Measurements from ENCODE around the gene RPS6KA5. TPM values are rescaled to one million over a fixed set of nuclear protein-coding genes. Genes with fewer than 3 reads are reported as not detected.

The RPS6KA5 gene
- total RNA-seq, 1 experiment from 2014 or later: 3.8 TPM

DNA sequence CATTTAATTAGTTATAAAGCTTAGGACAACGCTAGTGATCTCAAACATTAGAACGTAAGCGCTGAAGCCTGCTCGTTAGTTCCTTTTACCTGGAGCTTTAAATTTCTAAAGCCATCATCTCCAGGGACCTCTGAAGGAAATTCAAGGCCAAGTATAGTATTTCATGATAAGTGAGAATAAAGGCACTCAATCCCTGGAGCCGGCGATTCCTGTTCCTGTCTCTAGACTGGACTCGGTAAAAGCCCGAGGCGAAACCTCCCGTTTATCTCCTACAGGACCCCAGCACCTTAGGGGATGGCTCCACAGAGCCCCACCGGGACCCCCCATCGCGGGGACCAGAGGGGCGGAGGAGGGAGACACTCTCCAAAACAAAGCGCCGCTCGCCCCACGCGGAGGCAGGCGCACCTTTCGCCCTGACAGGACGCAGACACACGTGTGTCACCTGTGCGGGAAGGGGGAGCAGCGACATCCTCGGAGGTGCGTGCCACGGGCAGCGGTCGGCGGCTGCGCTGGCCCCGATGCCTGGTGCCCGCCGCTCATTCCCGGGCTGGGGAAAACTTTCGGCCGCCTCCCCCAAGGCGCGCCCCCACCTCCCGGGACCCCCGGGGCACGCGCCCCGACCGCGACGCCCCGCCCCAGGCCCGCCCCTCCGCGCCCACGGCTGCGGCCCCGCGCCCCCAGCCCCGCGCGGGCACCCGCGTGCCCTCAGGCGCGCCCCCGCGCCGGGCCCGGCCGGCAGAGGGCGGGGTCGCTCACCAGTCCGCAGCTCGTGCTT, 678 bp downstream of the RPS6KA5 start:
- no peak overlapping the region for H4K8ac ChIP-seq (replicated peaks; ENCODE audit: insufficient read length, low read depth, low read length)
- H2BK20ac ChIP-seq (ENCODE audit: low read depth, low read length, poor library complexity, severe bottlenecking): no peak overlapping the region
- no peaks in the 10 kb centered on the region for H3K27me3 ChIP-seq (ENCODE audit: insufficient read depth, low read length)
- no peaks in the 10 kb centered on the region for H4K20me1 ChIP-seq (ENCODE audit: control insufficient read depth, insufficient read depth, insufficient read length)
- H3K4me1 ChIP-seq (ENCODE audit: insufficient read depth, low read length): no peaks in the 10 kb centered on the region; the same call in 1 of the 2 replicates
- no peak overlapping the region for H3K27ac ChIP-seq (ENCODE audit: insufficient read length, low read depth, low read length)
- no peak overlapping the region for H2AK5ac ChIP-seq (ENCODE audit: insufficient read length, low read length)
- H4K5ac ChIP-seq (ENCODE audit: insufficient read length, low read depth, low read length): no peak overlapping the region
- H3K9me3 ChIP-seq (ENCODE audit: control insufficient read depth, low read depth, low read length): no peaks in the 10 kb centered on the region
- no peak overlapping the region for H3K56ac ChIP-seq (ENCODE audit: insufficient read length, low read depth, low read length)
- H3K27ac Mint-ChIP-seq: no peak overlapping the region
- TF ChIP-seq, protein P1, sequence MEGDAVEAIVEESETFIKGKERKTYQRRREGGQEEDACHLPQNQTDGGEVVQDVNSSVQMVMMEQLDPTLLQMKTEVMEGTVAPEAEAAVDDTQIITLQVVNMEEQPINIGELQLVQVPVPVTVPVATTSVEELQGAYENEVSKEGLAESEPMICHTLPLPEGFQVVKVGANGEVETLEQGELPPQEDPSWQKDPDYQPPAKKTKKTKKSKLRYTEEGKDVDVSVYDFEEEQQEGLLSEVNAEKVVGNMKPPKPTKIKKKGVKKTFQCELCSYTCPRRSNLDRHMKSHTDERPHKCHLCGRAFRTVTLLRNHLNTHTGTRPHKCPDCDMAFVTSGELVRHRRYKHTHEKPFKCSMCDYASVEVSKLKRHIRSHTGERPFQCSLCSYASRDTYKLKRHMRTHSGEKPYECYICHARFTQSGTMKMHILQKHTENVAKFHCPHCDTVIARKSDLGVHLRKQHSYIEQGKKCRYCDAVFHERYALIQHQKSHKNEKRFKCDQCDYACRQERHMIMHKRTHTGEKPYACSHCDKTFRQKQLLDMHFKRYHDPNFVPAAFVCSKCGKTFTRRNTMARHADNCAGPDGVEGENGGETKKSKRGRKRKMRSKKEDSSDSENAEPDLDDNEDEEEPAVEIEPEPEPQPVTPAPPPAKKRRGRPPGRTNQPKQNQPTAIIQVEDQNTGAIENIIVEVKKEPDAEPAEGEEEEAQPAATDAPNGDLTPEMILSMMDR (conservative IDR thresholded peaks at IDR 0.05): peak; percentile 33; the same call in 1 of the 3 replicates
- peak overlapping the region; percentile 77 to 84 for H3K4me3 Mint-ChIP-seq
- H4K91ac ChIP-seq (ENCODE audit: insufficient read length, low read depth, low read length): no peak overlapping the region
- H3K23ac ChIP-seq (ENCODE audit: insufficient read length, low read depth, low read length): no peak overlapping the region
- H2BK15ac ChIP-seq (ENCODE audit: low read depth, low read length): no peak overlapping the region
- no peak overlapping the region for H3K4ac ChIP-seq (ENCODE audit: low read depth, low read length)
- H2AFZ ChIP-seq (ENCODE audit: low read length): no peak overlapping the region
- no peak overlapping the region for H2BK12ac ChIP-seq (ENCODE audit: insufficient read length, low read depth, low read length)
- H3K79me1 ChIP-seq (ENCODE audit: insufficient read depth, low read depth, low read length, poor library complexity, severe bottlenecking): no peaks in the 10 kb centered on the region
- H3K36me3 Mint-ChIP-seq (ENCODE audit: insufficient read depth in 1 of 3, low read depth in 3 of 3): no peaks in the 10 kb centered on the region
- H3K79me2 ChIP-seq (ENCODE audit: insufficient read depth, low read length): no peaks in the 10 kb centered on the region
- peak overlapping the region; percentile 85 for H3K14ac ChIP-seq (ENCODE audit: insufficient read depth, low read length)
- no peaks in the 10 kb centered on the region for H3K9me3 Mint-ChIP-seq
- H3T11ph ChIP-seq (ENCODE audit: low read length): no peak overlapping the region
- H3K18ac ChIP-seq (ENCODE audit: insufficient read length, low read depth, low read length): peak overlapping the region; percentile 45
- DNase-seq: peak; percentile 60
- no peaks in the 10 kb centered on the region for H3K27me3 Mint-ChIP-seq (ENCODE audit: low read depth)
- peak overlapping the region; percentile 81 for H3K4me2 ChIP-seq (ENCODE audit: insufficient read depth, insufficient read length, low read length)
- H3K9ac ChIP-seq (ENCODE audit: extremely low read depth, insufficient read length, low read length): peak overlapping the region; percentile 70
- no CpG with 5 or more reads among the region's 72 CpGs for WGBS (ENCODE audit: extremely low coverage, insufficient read length, low lambda C conversion rate)
- peaks cover 0 to 2% of the 10 kb centered on the region in 2 experiments; a peak in 1 of 4 replicates for H3K4me1 Mint-ChIP-seq
- H2BK5ac ChIP-seq (ENCODE audit: insufficient read length, low read length): no peak overlapping the region
- peak overlapping the region; percentile 91 for H2BK120ac ChIP-seq (ENCODE audit: low read depth, low read length, poor library complexity, severe bottlenecking)
- peaks cover 11% of the 10 kb centered on the region for H3K23me2 ChIP-seq (ENCODE audit: insufficient read length, low read depth, low read length, poor library complexity, severe bottlenecking)
